B cell (primary cell): ENCODE results near the gene LMBR1L. TPM values are rescaled to one million over a fixed set of nuclear protein-coding genes. Genes with fewer than 3 reads are reported as not detected.

Experiments
- ATAC-seq: fragments of 200-7000 bp; cut with Tn5 transposase; one replicate; pipeline ENCODE4 v1.10.0; 2021; ENCODE audit warnings: low read depth, mild to moderate bottlenecking, moderate number of reproducible peaks, moderate library complexity
- CTCF ChIA-PET: fragments of 350-600 bp; sonication (Branson Sonifier 250); formaldehyde crosslinking; loops from one replicate; lab custom pipeline; 2021; ENCODE audit warnings: antibody characterized with exemption, inconsistent platforms; lab: Charles Lee
- POLR2A ChIA-PET: fragments of 350-600 bp; sonication (Branson Sonifier 250); formaldehyde crosslinking; loops from one replicate; lab custom pipeline; 2021; ENCODE audit warnings: antibody characterized with exemption; lab: Charles Lee
- DNase-seq: peaks from one replicate; pipeline ENCODE4 v3.0.0; 2013
- H2AFZ ChIP-seq: 2 replicates; pipeline ENCODE4 v1.6.1; 2012; ENCODE audit warnings: mild to moderate bottlenecking, low read depth, low read length; ENCODE audit not compliant: insufficient read depth, poor library complexity, severe bottlenecking
- H3K27ac ChIP-seq, 2 donors: 1 replicate in 1 of 2; 2 replicates in 1 of 2; pipeline ENCODE4 v1.5.1; 2012 to 2013; ENCODE audit warnings: low read length in 2 of 2, mild to moderate bottlenecking in 2 of 2, moderate library complexity in 1 of 2
- H3K27me3 ChIP-seq, 4 experiments: fragments of 200-600 bp in 1 of 4; sonication (generic) in 1 of 4; replicated peaks in 1 of 4; 1 replicate in 2 of 4; 2 replicates in 2 of 4; pipeline versions ENCODE4 v1.6.1 to v1.7.0; 2013 to 2016; ENCODE audit warnings: low read length in 3 of 4, mild to moderate bottlenecking in 2 of 4, mixed read lengths in 1 of 4, moderate library complexity in 1 of 4; ENCODE audit not compliant: insufficient read depth in 4 of 4, control insufficient read depth in 3 of 4; ENCODE audit errors: control extremely low read depth in 1 of 4
- H3K36me3 ChIP-seq, 2 experiments: replicated peaks in 1 of 2; 1 replicate in 1 of 2; 2 replicates in 1 of 2; pipeline versions ENCODE4 v1.6.1 to v1.7.1; 2013; ENCODE audit warnings: low read length in 1 of 2; ENCODE audit not compliant: insufficient read depth in 2 of 2, control insufficient read depth in 1 of 2; ENCODE audit errors: control extremely low read depth in 1 of 2, extremely low read depth in 1 of 2
- H3K4me1 ChIP-seq, 2 donors: fragments of 200-600 bp in 1 of 2; sonication (generic) in 1 of 2; 1 replicate in 1 of 2; 2 replicates in 1 of 2; pipeline versions ENCODE4 v1.5.1 to v1.6.1; 2013 to 2017; ENCODE audit warnings: low read length in 2 of 2; ENCODE audit not compliant: control insufficient read depth in 2 of 2, insufficient read depth in 2 of 2
- H3K4me2 ChIP-seq: replicated peaks from 2 replicates; pipeline ENCODE3; 2012; ENCODE audit warnings: mild to moderate bottlenecking, low read depth, low read length; ENCODE audit not compliant: poor library complexity, severe bottlenecking
- H3K4me3 ChIP-seq, 5 experiments: fragments of 200-600 bp in 1 of 5; sonication (generic) in 1 of 5; 1 replicate in 3 of 5; 2 replicates in 2 of 5; pipeline versions ENCODE4 v1.5.1 to v1.7.0; 2011 to 2016; ENCODE audit warnings: low read length in 4 of 5, mild to moderate bottlenecking in 4 of 5, low read depth in 2 of 5, control low read depth in 1 of 5, moderate library complexity in 1 of 5; ENCODE audit not compliant: insufficient read depth in 1 of 5; ENCODE audit errors: control extremely low read depth in 1 of 5, extremely low read depth in 1 of 5
- H3K79me2 ChIP-seq: fragments of 200-600 bp; sonication (generic); one replicate; pipeline ENCODE4 v1.6.0; 2016; ENCODE audit warnings: low read length; ENCODE audit not compliant: control insufficient read depth, insufficient read depth
- H3K9ac ChIP-seq: fragments of 200-600 bp; sonication (generic); 2 replicates; pipeline ENCODE4 v1.6.1; 2017; ENCODE audit warnings: mild to moderate bottlenecking, low read length, moderate library complexity
- H3K9me3 ChIP-seq, 3 donors: one replicate each; pipeline versions ENCODE4 v1.6.1 to v1.7.1; 2013; ENCODE audit warnings: low read length in 2 of 3; ENCODE audit not compliant: control insufficient read depth in 2 of 3, insufficient read depth in 1 of 3; ENCODE audit errors: control extremely low read depth in 1 of 3
- H4K20me1 ChIP-seq: 2 replicates; pipeline ENCODE4 v1.6.0; 2012; ENCODE audit warnings: mild to moderate bottlenecking, low read length; ENCODE audit not compliant: insufficient read depth, control insufficient read depth, poor library complexity, severe bottlenecking
- H3K27ac Mint-ChIP-seq: one replicate; pipeline ENCODE4 v1.8.0; 2021; ENCODE audit warnings: mixed read lengths
- H3K27me3 Mint-ChIP-seq: one replicate; pipeline ENCODE4 v1.8.0; 2021; ENCODE audit warnings: mixed read lengths
- H3K4me1 Mint-ChIP-seq: one replicate; pipeline ENCODE4 v1.8.0; 2021; ENCODE audit warnings: mixed read lengths
- H3K4me3 Mint-ChIP-seq: one replicate; pipeline ENCODE4 v1.8.0; 2021; ENCODE audit warnings: mixed read lengths
- H3K9me3 Mint-ChIP-seq: one replicate; pipeline ENCODE4 v1.8.0; 2022; ENCODE audit warnings: mixed read lengths; ENCODE audit not compliant: insufficient read depth
- EZH2 ChIP-seq: IDR thresholded peaks from 2 replicates; pipeline ENCODE4 v1.6.1; 2012; ENCODE audit warnings: borderline replicate concordance, low read depth, mild to moderate bottlenecking, moderate library complexity, low read length; ENCODE audit not compliant: insufficient read depth, poor library complexity, severe bottlenecking
- WGBS: methylation state at CpG from one replicate; pipeline ENCODE4 v1.1.5; 2013; ENCODE audit warnings: missing lambda C conversion rate; ENCODE audit not compliant: insufficient coverage; 5-methylcytosine and 5-hydroxymethylcytosine counted together
- intact Hi-C: fragments of 100-400 bp; cut with micrococcal nuclease; formaldehyde crosslinking; loops from one replicate; pipeline ENCODE4 v1.10.0; 2022
- polyA plus RNA-seq: library from polyadenylated mRNA; depleted of rRNA; stranded (reverse); fragments of >200 nt; gene quantifications from 2 replicates; pipeline ENCODE4 v1.2.3, GENCODE V29; 2012
- total RNA-seq, 2 donors: library from RNA; stranded (reverse); fragments of 120-200 nt in 1 of 2; gene quantifications; 1 replicate in 1 of 2; 2 replicates in 1 of 2; pipeline versions ENCODE4 v1.2.3 to v1.2.4, GENCODE V29; 2013 to 2022
- TF ChIP-seq, protein P1 (sequence below): fragments of 200-600 bp; IDR thresholded peaks from one replicate; pipeline ENCODE4 v1.8.0; 2022; ENCODE audit warnings: antibody characterized with exemption, mild to moderate bottlenecking

The LMBR1L gene
- total and polyA plus RNA-seq, 2 donors (not counting 1 experiment from before 2014, with no cell fraction given), result 133 to 187 TPM

DNA sequence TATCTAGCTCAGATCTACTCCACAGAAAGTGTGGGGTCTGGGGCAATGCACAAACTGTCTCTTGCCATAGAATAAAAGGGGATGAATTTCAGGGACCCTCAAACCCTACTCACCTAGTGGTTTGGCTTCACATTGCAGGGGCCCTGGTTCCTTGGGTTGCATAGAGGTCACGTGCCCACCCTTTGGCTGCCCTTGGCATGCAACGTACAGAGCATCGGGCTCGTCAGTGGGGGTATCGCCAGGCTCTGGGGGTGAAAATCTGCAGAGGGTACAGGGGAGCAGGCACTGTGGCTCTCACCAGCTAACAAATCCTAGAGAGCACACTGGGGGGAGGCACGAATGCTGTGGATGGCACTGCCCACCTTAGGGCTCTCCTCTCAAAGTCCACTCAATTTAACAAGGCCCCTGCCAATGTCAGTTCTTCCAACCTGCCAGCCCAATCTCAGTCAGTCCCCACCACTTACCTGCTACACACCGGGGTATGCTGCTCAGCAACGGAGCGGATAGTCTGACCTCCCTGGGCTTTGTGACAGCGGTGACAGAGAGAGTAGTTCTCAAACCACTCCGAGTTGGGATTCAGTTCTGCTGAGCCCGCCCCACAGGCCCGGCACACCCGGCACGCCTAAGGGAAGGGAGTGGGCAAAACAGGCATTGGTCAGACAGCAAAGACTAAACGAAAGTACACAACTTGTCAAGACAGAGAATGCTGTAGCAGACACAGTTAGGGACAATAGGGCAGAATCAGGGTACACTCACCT lies 58.0 kb downstream of the LMBR1L start:
- Histone ChIP-seq H4K20me1 (peaks cover 95% of the 10 kb centered on the region), H3K4me2 (no peak overlapping the region), H3K27me3 (no peaks in the 10 kb centered on the region), H3K4me3 (no peak overlapping the region), H3K4me1 (peaks cover 27 to 28% of the 10 kb centered on the region in 2 donors), H3K36me3 (peaks cover 0 to 76% of the 10 kb centered on the region in 2 experiments), H3K79me2 (peaks cover 96% of the 10 kb centered on the region), H3K27ac (no peak overlapping the region), H3K9me3 (no peaks in the 10 kb centered on the region), H2AFZ (no peak overlapping the region), H3K9ac (no peak overlapping the region)
- intact Hi-C loops, result no loop called here
- no peaks in the 10 kb centered on the region for H3K9me3 Mint-ChIP-seq
- no peak for DNase-seq
- ChIA-PET POLR2A (no interaction called here), CTCF (interaction anchor here (1.1 to 1.3 kb wide), 2 partner anchors 9 to 11 kb away, joined by 3 to 4 read pairs; no protein-coding TSS in a partner anchor)
- H3K4me1 Mint-ChIP-seq, result peaks cover 32% of the 10 kb centered on the region
- 98% methylated on average over 13 of the region's 16 CpGs for WGBS
- no peak for ATAC-seq
- H3K27me3 Mint-ChIP-seq, result no peaks in the 10 kb centered on the region
- TF ChIP-seq, protein P1, sequence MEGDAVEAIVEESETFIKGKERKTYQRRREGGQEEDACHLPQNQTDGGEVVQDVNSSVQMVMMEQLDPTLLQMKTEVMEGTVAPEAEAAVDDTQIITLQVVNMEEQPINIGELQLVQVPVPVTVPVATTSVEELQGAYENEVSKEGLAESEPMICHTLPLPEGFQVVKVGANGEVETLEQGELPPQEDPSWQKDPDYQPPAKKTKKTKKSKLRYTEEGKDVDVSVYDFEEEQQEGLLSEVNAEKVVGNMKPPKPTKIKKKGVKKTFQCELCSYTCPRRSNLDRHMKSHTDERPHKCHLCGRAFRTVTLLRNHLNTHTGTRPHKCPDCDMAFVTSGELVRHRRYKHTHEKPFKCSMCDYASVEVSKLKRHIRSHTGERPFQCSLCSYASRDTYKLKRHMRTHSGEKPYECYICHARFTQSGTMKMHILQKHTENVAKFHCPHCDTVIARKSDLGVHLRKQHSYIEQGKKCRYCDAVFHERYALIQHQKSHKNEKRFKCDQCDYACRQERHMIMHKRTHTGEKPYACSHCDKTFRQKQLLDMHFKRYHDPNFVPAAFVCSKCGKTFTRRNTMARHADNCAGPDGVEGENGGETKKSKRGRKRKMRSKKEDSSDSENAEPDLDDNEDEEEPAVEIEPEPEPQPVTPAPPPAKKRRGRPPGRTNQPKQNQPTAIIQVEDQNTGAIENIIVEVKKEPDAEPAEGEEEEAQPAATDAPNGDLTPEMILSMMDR, result no peak
- no peak for TF ChIP-seq EZH2
- H3K27ac Mint-ChIP-seq, result no peak overlapping the region
- no peak overlapping the region for H3K4me3 Mint-ChIP-seq

DNA sequence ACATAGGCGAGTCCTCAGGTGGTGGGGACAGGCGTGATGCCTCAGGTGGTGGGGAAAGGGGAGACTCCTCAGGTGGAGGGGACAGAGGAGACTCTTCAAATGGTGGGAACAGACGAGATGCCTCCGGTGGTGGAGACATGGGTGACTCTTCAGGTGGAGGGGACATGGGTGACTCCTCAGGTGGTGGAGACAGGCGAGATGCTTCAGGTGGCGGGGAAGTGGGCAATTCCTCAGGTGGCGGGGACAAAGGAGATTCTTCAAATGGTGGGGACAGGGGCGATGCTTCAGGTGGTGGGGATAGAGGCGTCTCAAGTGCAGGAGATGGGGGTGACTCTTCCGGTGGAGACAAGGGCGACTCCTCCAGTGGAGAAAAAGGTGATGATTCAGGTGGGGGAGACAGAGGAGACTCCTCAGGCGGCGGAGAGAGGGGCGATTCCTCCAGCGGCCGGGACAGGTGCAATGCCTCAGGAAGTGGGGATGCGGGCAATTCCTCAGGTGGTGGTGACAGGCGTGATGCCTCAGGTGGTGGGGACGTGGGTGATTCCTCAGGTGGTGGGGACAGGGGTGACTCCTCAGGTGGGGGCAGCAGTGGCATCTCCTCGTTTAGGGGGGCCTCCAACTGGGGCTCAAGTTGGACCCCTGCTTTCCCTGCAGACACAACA lies 58.7 kb downstream of the LMBR1L start:
- 98% methylated on average over 19 of the region's 20 CpGs for WGBS
- Histone ChIP-seq H3K4me2 (no peak overlapping the region), H4K20me1 (peaks cover 88% of the 10 kb centered on the region), H3K4me1 (peaks cover 19 to 20% of the 10 kb centered on the region in 2 donors), H3K27ac (no peak overlapping the region), H3K4me3 (no peak overlapping the region), H3K9ac (no peak overlapping the region), H3K9me3 (no peaks in the 10 kb centered on the region), H3K27me3 (no peaks in the 10 kb centered on the region), H2AFZ (no peak overlapping the region), H3K36me3 (peaks cover 0 to 81% of the 10 kb centered on the region in 2 experiments), H3K79me2 (peaks cover 91% of the 10 kb centered on the region)
- TF ChIP-seq EZH2, result no peak
- TF ChIP-seq, protein P1, result no peak
- Mint-ChIP-seq H3K4me1 (peaks cover 24% of the 10 kb centered on the region), H3K4me3 (no peak overlapping the region), H3K27ac (no peak overlapping the region), H3K9me3 (no peaks in the 10 kb centered on the region), H3K27me3 (no peaks in the 10 kb centered on the region)
- intact Hi-C loops, result no loop called here
- POLR2A ChIA-PET, result no interaction called here
- DNase-seq, result no peak
- ATAC-seq, result no peak
- CTCF ChIA-PET, result no interaction called here
